OCI-LY1 (cell line): ENCODE measurements around the gene SUFU.

Experiments
- H2AFZ ChIP-seq: fragments of 200-600 bp; sonication (generic), shearing (Covaris generic); 2 replicates; pipeline ENCODE4 v1.6.0; 2014; ENCODE audit warnings: antibody characterized with exemption, mild to moderate bottlenecking, low read length
- H3F3A ChIP-seq: fragments of 200-600 bp; sonication (generic), shearing (Covaris generic); 2 replicates; pipeline ENCODE4 v1.6.0; 2014; ENCODE audit warnings: mild to moderate bottlenecking, antibody characterized with exemption, low read length, moderate library complexity; ENCODE audit not compliant: insufficient read depth
- H3K27ac ChIP-seq: fragments of 200-600 bp; sonication (generic); 2 replicates; pipeline ENCODE4 v1.5.1; 2014; ENCODE audit warnings: low read length, mixed run types, mild to moderate bottlenecking, low read depth; ENCODE audit not compliant: poor library complexity, severe bottlenecking
- H3K27me3 ChIP-seq: fragments of 200-600 bp; sonication (generic); 2 replicates; pipeline ENCODE4 v1.6.0; 2014; ENCODE audit warnings: antibody characterized with exemption, mild to moderate bottlenecking, low read length, moderate library complexity; ENCODE audit not compliant: insufficient read depth
- H3K36me3 ChIP-seq: fragments of 200-600 bp; sonication (generic); 2 replicates; pipeline ENCODE4 v1.6.1; 2014; ENCODE audit warnings: mild to moderate bottlenecking, antibody characterized with exemption, low read length, moderate library complexity, mixed read lengths; ENCODE audit not compliant: insufficient read depth
- H3K4me1 ChIP-seq: fragments of 200-600 bp; sonication (generic); 2 replicates; pipeline ENCODE4 v1.5.1; 2014; ENCODE audit warnings: mild to moderate bottlenecking, low read length, moderate library complexity; ENCODE audit not compliant: insufficient read depth, severe bottlenecking
- H3K4me2 ChIP-seq: fragments of 200-600 bp; sonication (generic), shearing (Covaris generic); 2 replicates; pipeline ENCODE4 v1.6.1; 2014; ENCODE audit warnings: low read length
- H3K4me3 ChIP-seq: fragments of 200-600 bp; sonication (generic); 2 replicates; pipeline ENCODE4 v1.5.1; 2014; ENCODE audit warnings: low read length, low read depth, mild to moderate bottlenecking, mixed read lengths; ENCODE audit not compliant: poor library complexity, severe bottlenecking
- H3K79me2 ChIP-seq: fragments of 200-600 bp; shearing (Covaris generic); 2 replicates; pipeline ENCODE4 v1.6.1; 2016; ENCODE audit warnings: mixed run types, low read length, mixed read lengths; ENCODE audit not compliant: insufficient read depth
- H3K9ac ChIP-seq: fragments of 200-600 bp; sonication (generic), shearing (Covaris generic); 2 replicates; pipeline ENCODE4 v1.6.1; 2014; ENCODE audit warnings: mild to moderate bottlenecking, low read length, mixed read lengths
- H3K9me2 ChIP-seq: fragments of 200-600 bp; sonication (generic), shearing (Covaris generic); 2 replicates; pipeline ENCODE4 v1.6.1; 2014; ENCODE audit warnings: low read depth, mild to moderate bottlenecking, low read length, mixed read lengths
- H3K9me3 ChIP-seq: fragments of 200-600 bp; shearing (Covaris generic); 2 replicates; pipeline ENCODE4 v1.6.1; 2014; ENCODE audit warnings: low read length, mixed read lengths
- H4K20me1 ChIP-seq: fragments of 200-600 bp; sonication (generic), shearing (Covaris generic); 2 replicates; pipeline ENCODE4 v1.6.0; 2016; ENCODE audit warnings: mild to moderate bottlenecking, low read length; ENCODE audit not compliant: insufficient read depth
- EZH2 ChIP-seq: fragments of 200-600 bp; sonication (generic), shearing (Covaris generic); IDR thresholded peaks from 2 replicates; pipeline ENCODE4 v1.8.0; 2017; ENCODE audit warnings: borderline replicate concordance, mixed run types, mild to moderate bottlenecking, antibody characterized with exemption, low read length, moderate library complexity, mixed read lengths
- TF ChIP-seq, protein P1 (sequence below): fragments of 200-600 bp; sonication (generic), shearing (Covaris generic); IDR thresholded peaks from 2 replicates; pipeline ENCODE4 v1.5.1; 2017; ENCODE audit warnings: mild to moderate bottlenecking, antibody characterized with exemption, low read length, moderate library complexity, mixed read lengths

Gene SUFU

DNA sequence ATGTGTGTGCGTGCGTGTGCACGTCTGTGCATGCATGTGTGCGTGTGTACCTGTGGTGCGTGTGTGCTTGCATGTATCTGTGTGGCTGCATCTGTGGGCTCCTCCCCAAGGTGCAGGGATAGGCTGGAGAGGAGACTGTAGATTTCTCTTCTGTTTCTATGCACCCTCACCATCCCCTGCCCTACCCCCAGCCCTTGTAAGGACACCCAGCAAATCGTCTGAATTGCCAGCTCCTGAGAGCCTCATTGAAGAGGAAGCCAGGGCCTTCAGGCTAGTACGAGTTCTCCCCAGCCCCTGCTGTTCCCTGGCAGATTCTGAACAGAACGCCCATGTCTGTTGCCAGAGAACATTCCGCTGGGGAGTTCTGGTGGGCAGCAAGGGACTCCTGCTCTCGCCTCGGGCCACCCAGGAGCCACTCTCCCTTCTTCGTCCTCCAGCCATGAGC lies 123.5 kb downstream of the SUFU start:
- H3K79me2 ChIP-seq: no peaks in the 10 kb centered on the region
- no peak overlapping the region for H2AFZ ChIP-seq
- H3K27ac ChIP-seq: no peak overlapping the region
- no peaks in the 10 kb centered on the region for H3K9me3 ChIP-seq
- no peaks in the 10 kb centered on the region for H3K36me3 ChIP-seq
- H3K4me1 ChIP-seq: no peaks in the 10 kb centered on the region
- no peak overlapping the region for H3K4me3 ChIP-seq
- TF ChIP-seq, protein P1, sequence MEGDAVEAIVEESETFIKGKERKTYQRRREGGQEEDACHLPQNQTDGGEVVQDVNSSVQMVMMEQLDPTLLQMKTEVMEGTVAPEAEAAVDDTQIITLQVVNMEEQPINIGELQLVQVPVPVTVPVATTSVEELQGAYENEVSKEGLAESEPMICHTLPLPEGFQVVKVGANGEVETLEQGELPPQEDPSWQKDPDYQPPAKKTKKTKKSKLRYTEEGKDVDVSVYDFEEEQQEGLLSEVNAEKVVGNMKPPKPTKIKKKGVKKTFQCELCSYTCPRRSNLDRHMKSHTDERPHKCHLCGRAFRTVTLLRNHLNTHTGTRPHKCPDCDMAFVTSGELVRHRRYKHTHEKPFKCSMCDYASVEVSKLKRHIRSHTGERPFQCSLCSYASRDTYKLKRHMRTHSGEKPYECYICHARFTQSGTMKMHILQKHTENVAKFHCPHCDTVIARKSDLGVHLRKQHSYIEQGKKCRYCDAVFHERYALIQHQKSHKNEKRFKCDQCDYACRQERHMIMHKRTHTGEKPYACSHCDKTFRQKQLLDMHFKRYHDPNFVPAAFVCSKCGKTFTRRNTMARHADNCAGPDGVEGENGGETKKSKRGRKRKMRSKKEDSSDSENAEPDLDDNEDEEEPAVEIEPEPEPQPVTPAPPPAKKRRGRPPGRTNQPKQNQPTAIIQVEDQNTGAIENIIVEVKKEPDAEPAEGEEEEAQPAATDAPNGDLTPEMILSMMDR: no peak
- TF ChIP-seq EZH2: no peak
- no peak overlapping the region for H3K4me2 ChIP-seq
- no peaks in the 10 kb centered on the region for H4K20me1 ChIP-seq
- no peaks in the 10 kb centered on the region for H3K9me2 ChIP-seq
- no peaks in the 10 kb centered on the region for H3K27me3 ChIP-seq
- no peak overlapping the region for H3K9ac ChIP-seq
- H3F3A ChIP-seq: no peaks in the 10 kb centered on the region

DNA sequence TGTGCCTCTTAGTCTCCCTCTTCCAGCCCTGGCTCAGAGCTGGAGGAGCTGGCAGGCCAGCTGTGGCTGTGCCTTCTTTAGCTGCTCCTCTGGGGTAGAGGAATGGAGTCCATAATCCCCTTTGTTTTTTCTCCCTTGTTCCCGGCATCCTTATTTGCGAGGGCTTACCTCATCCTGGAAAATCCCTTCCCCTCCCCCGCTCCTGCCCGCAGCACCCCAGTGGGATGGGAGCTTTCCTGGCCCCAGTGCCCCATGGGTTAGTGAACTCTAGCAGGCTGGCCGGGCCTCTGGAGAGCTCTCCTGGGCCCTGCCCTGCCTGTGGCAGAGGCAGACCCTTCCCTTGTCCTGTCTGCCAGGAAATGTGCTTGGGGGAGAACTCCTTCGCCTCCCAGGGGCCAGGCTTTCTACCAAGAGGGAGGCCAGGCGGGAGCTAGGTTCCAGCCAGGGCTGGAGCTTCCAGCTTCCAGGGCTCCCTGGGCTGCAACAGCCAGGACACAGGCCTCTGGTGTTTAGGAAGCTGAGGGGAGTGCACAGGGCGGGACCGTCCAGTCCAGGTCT lies 124.0 kb downstream of the SUFU start:
- Histone ChIP-seq H4K20me1 (no peaks in the 10 kb centered on the region), H3K36me3 (no peaks in the 10 kb centered on the region), H3K9ac (no peak overlapping the region), H3K4me3 (no peak overlapping the region), H3K79me2 (no peaks in the 10 kb centered on the region), H3K9me3 (no peaks in the 10 kb centered on the region), H3K27ac (no peak overlapping the region), H3K9me2 (no peaks in the 10 kb centered on the region), H3K4me2 (no peak overlapping the region), H3F3A (no peaks in the 10 kb centered on the region), H3K27me3 (no peaks in the 10 kb centered on the region), H2AFZ (no peak overlapping the region), H3K4me1 (no peaks in the 10 kb centered on the region)
- TF ChIP-seq, protein P1: no peak
- no peak for TF ChIP-seq EZH2

DNA sequence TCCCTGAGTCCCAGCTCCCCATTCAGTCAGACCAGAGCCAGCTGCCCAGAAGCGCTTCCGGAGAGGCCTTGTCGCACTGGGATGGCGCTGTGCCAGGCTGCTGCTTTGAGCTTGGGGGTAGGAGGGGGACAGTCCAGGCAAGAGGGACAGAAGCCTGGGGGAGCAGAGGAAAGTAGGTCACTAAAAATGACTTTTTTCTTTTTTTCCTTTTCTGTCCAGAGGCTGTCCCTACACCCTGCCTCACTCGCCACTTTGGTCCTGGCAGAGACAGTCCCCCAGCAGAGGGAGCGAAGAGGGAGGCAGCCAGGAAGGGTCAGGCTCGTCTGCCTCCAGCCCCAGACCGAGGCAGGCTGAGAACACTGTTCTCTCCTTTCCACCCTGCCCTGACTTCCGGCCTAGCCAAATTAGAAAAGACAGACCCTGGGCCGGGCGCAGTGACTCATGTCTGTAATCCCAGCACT lies 124.7 kb downstream of the SUFU start:
- Histone ChIP-seq H3K4me1 (no peaks in the 10 kb centered on the region), H3K27ac (no peak overlapping the region), H3K79me2 (no peaks in the 10 kb centered on the region), H3K4me3 (no peak overlapping the region), H3K27me3 (no peaks in the 10 kb centered on the region), H4K20me1 (no peaks in the 10 kb centered on the region), H2AFZ (no peak overlapping the region), H3F3A (no peaks in the 10 kb centered on the region), H3K4me2 (no peak overlapping the region), H3K9ac (no peak overlapping the region), H3K9me3 (no peaks in the 10 kb centered on the region), H3K36me3 (no peaks in the 10 kb centered on the region), H3K9me2 (no peaks in the 10 kb centered on the region)
- TF ChIP-seq, protein P1: no peak
- TF ChIP-seq EZH2: no peak
